ENCODE data around the gene RTL5.

GRCh38 chrX:72122621-72123337 is 8.9 kb downstream of the RTL5 start:
- TF ChIP-seq RFX5 (IDR thresholded peaks at IDR 0.05; ENCODE audit: low read length): no peak
- TF ChIP-seq, protein P1, sequence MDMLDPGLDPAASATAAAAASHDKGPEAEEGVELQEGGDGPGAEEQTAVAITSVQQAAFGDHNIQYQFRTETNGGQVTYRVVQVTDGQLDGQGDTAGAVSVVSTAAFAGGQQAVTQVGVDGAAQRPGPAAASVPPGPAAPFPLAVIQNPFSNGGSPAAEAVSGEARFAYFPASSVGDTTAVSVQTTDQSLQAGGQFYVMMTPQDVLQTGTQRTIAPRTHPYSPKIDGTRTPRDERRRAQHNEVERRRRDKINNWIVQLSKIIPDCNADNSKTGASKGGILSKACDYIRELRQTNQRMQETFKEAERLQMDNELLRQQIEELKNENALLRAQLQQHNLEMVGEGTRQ (IDR thresholded peaks at IDR 0.05; ENCODE audit: borderline replicate concordance, low read depth, low read length): no peak
